ENCODE data around the gene DOCK6. TPM values are rescaled to one million over a fixed set of nuclear protein-coding genes. Genes with fewer than 3 reads are reported as not detected.

The DOCK6 gene
- total and polyA plus RNA-seq, 2 donors (not counting 1 experiment from before 2014, with no cell fraction given): 6.9 to 17.7 TPM

GRCh38 chr19:11247934-11248333 lies 14.4 kb downstream of the DOCK6 start:
- H3K27ac ChIP-seq (ENCODE audit: insufficient read depth, low read length): no peak overlapping the region
- H3K79me2 ChIP-seq (ENCODE audit: control insufficient read depth, insufficient read depth, low read length): no peaks in the 10 kb centered on the region
- no peak for DNase-seq (ENCODE audit: low read depth in 2 of 2)
- no peak overlapping the region for H2AFZ ChIP-seq (ENCODE audit: low read length)
- H3K27me3 ChIP-seq (ENCODE audit: control insufficient read depth, insufficient read depth, low read length): no peaks in the 10 kb centered on the region
- H3K9me3 ChIP-seq (ENCODE audit: control insufficient read depth, insufficient read depth, low read depth, low read length): no peaks in the 10 kb centered on the region
- no peaks in the 10 kb centered on the region for H4K20me1 ChIP-seq (ENCODE audit: control insufficient read depth, extremely low read depth, insufficient read depth, low read length)
- peaks cover 2% of the 10 kb centered on the region for H3K36me3 ChIP-seq (ENCODE audit: control insufficient read depth, insufficient read depth, low read length)
- H3K4me3 ChIP-seq (replicated peaks in 1 of 4; ENCODE audit: control extremely low read depth in 1 of 4, insufficient read depth in 1 of 4, low read depth in 3 of 4, low read length in 4 of 4): no peak overlapping the region
- H3K4me2 ChIP-seq (ENCODE audit: extremely low read depth, insufficient read depth, low read length): no peak overlapping the region
- peaks cover 6% of the 10 kb centered on the region for H3K4me1 ChIP-seq (ENCODE audit: control insufficient read depth, extremely low read depth, insufficient read depth, low read length)
- TF ChIP-seq EZH2 (IDR thresholded peaks at IDR 0.05; ENCODE audit: low read length, missing control alignments): no peak
- TF ChIP-seq CTCF (conservative IDR thresholded peaks at IDR 0.05 in 1 of 2, IDR thresholded peaks at IDR 0.05 in 1 of 2; ENCODE audit: low read depth in 1 of 2, low read length in 2 of 2): no peak
- no peak overlapping the region for H3K9ac ChIP-seq (ENCODE audit: insufficient read depth, low read length)

GRCh38 chr19:11247391-11247790 lies 14.9 kb downstream of the DOCK6 start:
- Histone ChIP-seq H3K27me3 (ENCODE audit: control insufficient read depth, insufficient read depth, low read length) (no peaks in the 10 kb centered on the region), H3K4me2 (ENCODE audit: extremely low read depth, insufficient read depth, low read length) (no peak overlapping the region), H3K9ac (ENCODE audit: insufficient read depth, low read length) (no peak overlapping the region), H4K20me1 (ENCODE audit: control insufficient read depth, extremely low read depth, insufficient read depth, low read length) (no peaks in the 10 kb centered on the region), H3K36me3 (ENCODE audit: control insufficient read depth, insufficient read depth, low read length) (peaks cover 2% of the 10 kb centered on the region), H3K27ac (ENCODE audit: insufficient read depth, low read length) (no peak overlapping the region), H3K4me3 (replicated peaks in 1 of 4; ENCODE audit: control extremely low read depth in 1 of 4, insufficient read depth in 1 of 4, low read depth in 3 of 4, low read length in 4 of 4) (no peak overlapping the region), H3K4me1 (ENCODE audit: control insufficient read depth, extremely low read depth, insufficient read depth, low read length) (peaks cover 5% of the 10 kb centered on the region), H2AFZ (ENCODE audit: low read length) (no peak overlapping the region), H3K79me2 (ENCODE audit: control insufficient read depth, insufficient read depth, low read length) (no peaks in the 10 kb centered on the region), H3K9me3 (ENCODE audit: control insufficient read depth, insufficient read depth, low read depth, low read length) (no peaks in the 10 kb centered on the region)
- DNase-seq (ENCODE audit: low read depth in 2 of 2): peak in 1 of 2 donors; percentile 51
- TF ChIP-seq CTCF (conservative IDR thresholded peaks at IDR 0.05 in 1 of 2, IDR thresholded peaks at IDR 0.05 in 1 of 2; ENCODE audit: low read depth in 1 of 2, low read length in 2 of 2) (no peak), EZH2 (IDR thresholded peaks at IDR 0.05; ENCODE audit: low read length, missing control alignments) (no peak)

GRCh38 chr19:11246941-11247340 lies 15.4 kb downstream of the DOCK6 start:
- Histone ChIP-seq H4K20me1 (ENCODE audit: control insufficient read depth, extremely low read depth, insufficient read depth, low read length) (no peaks in the 10 kb centered on the region), H3K4me3 (replicated peaks in 1 of 4; ENCODE audit: control extremely low read depth in 1 of 4, insufficient read depth in 1 of 4, low read depth in 3 of 4, low read length in 4 of 4) (no peak overlapping the region), H3K36me3 (ENCODE audit: control insufficient read depth, insufficient read depth, low read length) (peaks cover 2% of the 10 kb centered on the region), H3K27me3 (ENCODE audit: control insufficient read depth, insufficient read depth, low read length) (no peaks in the 10 kb centered on the region), H3K4me2 (ENCODE audit: extremely low read depth, insufficient read depth, low read length) (no peak overlapping the region), H3K9ac (ENCODE audit: insufficient read depth, low read length) (no peak overlapping the region), H3K79me2 (ENCODE audit: control insufficient read depth, insufficient read depth, low read length) (no peaks in the 10 kb centered on the region), H3K9me3 (ENCODE audit: control insufficient read depth, insufficient read depth, low read depth, low read length) (no peaks in the 10 kb centered on the region), H3K4me1 (ENCODE audit: control insufficient read depth, extremely low read depth, insufficient read depth, low read length) (peaks cover 5% of the 10 kb centered on the region), H3K27ac (ENCODE audit: insufficient read depth, low read length) (no peak overlapping the region), H2AFZ (ENCODE audit: low read length) (no peak overlapping the region)
- DNase-seq (ENCODE audit: low read depth in 2 of 2): no peak
- TF ChIP-seq EZH2 (IDR thresholded peaks at IDR 0.05; ENCODE audit: low read length, missing control alignments) (no peak), CTCF (conservative IDR thresholded peaks at IDR 0.05 in 1 of 2, IDR thresholded peaks at IDR 0.05 in 1 of 2; ENCODE audit: low read depth in 1 of 2, low read length in 2 of 2) (no peak)
